ENCODE data around the gene HTR4. TPM values are rescaled to one million over a fixed set of nuclear protein-coding genes. Genes with fewer than 3 reads are reported as not detected.

HTR4 gene
- total RNA-seq, 4 donors from 2014 or later, result 0.76 TPM; not detected in 3

GRCh38 chr5:148660346-148660660 is 6.0 kb upstream of the HTR4 start:
- H3K4me1 ChIP-seq, result no peaks in the 10 kb centered on the region
- H3K4me3 ChIP-seq, result no peak overlapping the region
- no peak for DNase-seq
- no peak overlapping the region for H3K27ac ChIP-seq
- peaks cover 0 to 53% (median 0%) of the 10 kb centered on the region in 4 donors for H3K27me3 ChIP-seq
- H3K9me3 ChIP-seq, result no peaks in the 10 kb centered on the region
- no peaks in the 10 kb centered on the region for H3K36me3 ChIP-seq
- TF ChIP-seq POLR2A (IDR thresholded peaks at IDR 0.05) (no peak), CTCF (IDR thresholded peaks at IDR 0.05) (no peak)
- WGBS, 2 donors, result 32 to 37% methylated on average over 5 of the region's 5 CpGs
- intact Hi-C loops (cut with DNase I), result no loop called here

DNA sequence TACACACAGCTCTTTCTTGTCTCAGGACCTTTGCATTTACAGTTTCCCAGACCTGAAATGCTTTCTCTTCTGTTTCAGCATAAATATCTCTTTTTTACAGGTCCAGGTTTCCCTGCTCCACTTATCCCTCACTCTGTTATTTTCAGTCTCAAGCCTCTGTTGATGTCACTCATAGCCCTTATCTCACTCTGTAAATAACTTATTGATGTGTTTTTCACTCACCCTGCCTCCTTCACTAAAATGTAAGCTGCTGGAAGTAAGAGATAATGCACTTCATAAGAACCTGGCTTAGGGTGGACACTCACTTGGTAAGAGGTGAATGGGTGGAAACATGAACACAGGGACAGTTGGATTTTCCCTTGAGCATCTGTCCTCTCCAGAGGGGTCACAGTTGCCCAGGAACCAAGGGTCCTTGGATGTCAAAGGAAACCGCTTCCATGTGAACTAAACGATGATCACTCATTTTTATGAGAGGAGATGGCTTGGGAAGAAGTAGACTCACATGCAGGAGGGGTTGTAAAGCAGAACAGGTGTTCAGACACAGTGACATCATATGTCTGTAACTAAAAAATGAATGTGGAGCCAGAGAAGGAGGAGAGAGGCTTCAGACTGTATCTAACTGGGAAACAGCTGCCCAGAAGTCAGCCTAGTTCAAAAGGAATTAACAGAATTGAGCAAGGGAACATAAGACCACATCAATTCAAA is 5.5 kb upstream of the HTR4 start:
- no peak overlapping the region for H3K27ac ChIP-seq
- WGBS, 2 donors, result 44 to 75% methylated on average over 2 of the region's 2 CpGs
- DNase-seq, result no peak
- no peaks in the 10 kb centered on the region for H3K4me1 ChIP-seq
- peaks cover 0 to 58% (median 0%) of the 10 kb centered on the region in 4 donors for H3K27me3 ChIP-seq
- no peaks in the 10 kb centered on the region for H3K36me3 ChIP-seq
- no peak for TF ChIP-seq CTCF (IDR thresholded peaks at IDR 0.05)
- TF ChIP-seq POLR2A (IDR thresholded peaks at IDR 0.05), result no peak
- intact Hi-C loops (cut with DNase I), result no loop called here
- no peak overlapping the region for H3K4me3 ChIP-seq
- H3K9me3 ChIP-seq, result no peaks in the 10 kb centered on the region

- peak overlapping the region in 2 of 4 donors; percentile 35 to 62 for H3K4me3 ChIP-seq
- H3K27me3 ChIP-seq, result peaks cover 0 to 75% (median 0%) of the 10 kb centered on the region in 4 donors
- H3K36me3 ChIP-seq, result no peaks in the 10 kb centered on the region
- DNase-seq, result no peak
- H3K9me3 ChIP-seq, result no peaks in the 10 kb centered on the region
- intact Hi-C loops (cut with DNase I), result no loop called here
- WGBS, 2 donors, result 72 to 82% methylated on average over 11 of the region's 11 CpGs
- TF ChIP-seq POLR2A (IDR thresholded peaks at IDR 0.05), result no peak
- no peak overlapping the region for H3K27ac ChIP-seq
- H3K4me1 ChIP-seq, result peaks cover 0 to 8% (median 0%) of the 10 kb centered on the region in 3 donors
These were observed 964 bp downstream of the HTR4 start for GRCh38 chr5:148653291-148653835.

DNA sequence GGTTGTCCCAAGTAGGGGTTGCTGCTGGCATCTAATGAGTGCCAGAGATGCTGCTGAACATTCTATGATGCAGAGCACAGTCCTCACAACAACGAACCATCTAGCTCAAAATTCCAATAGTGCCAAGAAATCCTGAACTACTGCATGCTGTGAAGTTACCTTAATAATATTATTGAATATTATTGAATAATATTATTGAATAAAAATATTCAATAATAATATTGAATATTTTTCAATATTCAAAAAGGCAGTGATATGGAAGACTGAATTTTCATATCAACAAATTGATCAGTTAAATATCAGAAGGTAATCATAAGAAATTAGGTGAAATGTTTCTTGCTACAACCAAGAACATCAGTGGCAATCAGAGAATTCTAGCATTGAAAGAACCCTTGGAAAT is 2.8 kb downstream of the HTR4 start:
- TF ChIP-seq CTCF (IDR thresholded peaks at IDR 0.05) (no peak), POLR2A (IDR thresholded peaks at IDR 0.05) (no peak)
- WGBS, 2 donors, result 62 to 82% methylated on average over 1 of the region's 1 CpG
- Histone ChIP-seq H3K9me3 (no peaks in the 10 kb centered on the region), H3K4me3 (no peak overlapping the region), H3K27ac (no peak overlapping the region), H3K4me1 (peaks cover 0 to 8% (median 0%) of the 10 kb centered on the region in 3 donors), H3K36me3 (no peaks in the 10 kb centered on the region), H3K27me3 (peaks cover 0 to 66% (median 0%) of the 10 kb centered on the region in 4 donors)
- DNase-seq, result no peak
- intact Hi-C loops (cut with DNase I), result no loop called here

GRCh38 chr5:148645527-148645926 is 8.8 kb downstream of the HTR4 start:
- Histone ChIP-seq H3K9me3 (no peaks in the 10 kb centered on the region), H3K36me3 (no peaks in the 10 kb centered on the region), H3K4me1 (no peaks in the 10 kb centered on the region), H3K27ac (no peak overlapping the region), H3K27me3 (peaks cover 0 to 9% (median 0%) of the 10 kb centered on the region in 4 donors), H3K4me3 (no peak overlapping the region)
- no peak for DNase-seq
- TF ChIP-seq CTCF (IDR thresholded peaks at IDR 0.05) (no peak), POLR2A (IDR thresholded peaks at IDR 0.05) (no peak)
- intact Hi-C loops (cut with DNase I), result no loop called here

All from esophagus squamous epithelium (tissue), 5 donors.